ENCODE measurements around the gene ADAM10.
"Not testable (repeated sequence)": the region's sequence is repeated elsewhere in the genome, so short reads cannot be mapped to it uniquely, and the experiment has no call there.

The ADAM10 gene

GRCh38 chr15:58605931-58606530 lies 143.5 kb downstream of the ADAM10 start:
- DNase-seq, result no peak

- no peak for DNase-seq
These were observed 145.0 kb downstream of the ADAM10 start for GRCh38 chr15:58604455-58604923.

- not testable (repeated sequence) for DNase-seq
These were observed 145.6 kb downstream of the ADAM10 start for GRCh38 chr15:58603927-58604326.

GRCh38 chr15:58602823-58603222 lies 146.7 kb downstream of the ADAM10 start:
- no peak for DNase-seq

GRCh38 chr15:58598829-58599210 lies 150.7 kb downstream of the ADAM10 start:
- no peak for DNase-seq

GRCh38 chr15:58597943-58598828 lies 151.3 kb downstream of the ADAM10 start:
- DNase-seq, result no peak

- DNase-seq, result no peak
These were observed 153.8 kb downstream of the ADAM10 start for GRCh38 chr15:58595516-58596263.

- no peak for DNase-seq
These were observed 154.6 kb downstream of the ADAM10 start for GRCh38 chr15:58594898-58595297.

GRCh38 chr15:58593870-58594269 lies 155.6 kb downstream of the ADAM10 start:
- DNase-seq, result no peak

- no peak for DNase-seq
These were observed 158.6 kb downstream of the ADAM10 start for GRCh38 chr15:58590926-58591325.

- no peak for DNase-seq
These were observed 159.3 kb downstream of the ADAM10 start for GRCh38 chr15:58590236-58590635.

GRCh38 chr15:58589047-58589446 lies 160.5 kb downstream of the ADAM10 start:
- DNase-seq, result no peak

GRCh38 chr15:58588096-58588495 lies 161.4 kb downstream of the ADAM10 start:
- DNase-seq, result no peak

GRCh38 chr15:58587486-58587885 lies 162.0 kb downstream of the ADAM10 start:
- DNase-seq, result peak; percentile 7

GRCh38 chr15:58585693-58586443 lies 163.6 kb downstream of the ADAM10 start:
- DNase-seq, result no peak

- DNase-seq, result no peak
These were observed 164.6 kb downstream of the ADAM10 start for GRCh38 chr15:58584789-58585461.

GRCh38 chr15:58583171-58583908 lies 166.2 kb downstream of the ADAM10 start:
- no peak for DNase-seq

GRCh38 chr15:58582160-58582559 lies 167.3 kb downstream of the ADAM10 start:
- DNase-seq, result no peak

GRCh38 chr15:58576657-58577056 lies 172.8 kb downstream of the ADAM10 start:
- no peak for DNase-seq

GRCh38 chr15:58575045-58575786 lies 174.3 kb downstream of the ADAM10 start:
- no peak for DNase-seq

GRCh38 chr15:58574631-58575030 lies 174.9 kb downstream of the ADAM10 start:
- DNase-seq, result no peak
